Activated CD8-positive, alpha-beta memory T cell treated with anti-CD3 and anti-CD28 coated beads, Interleukin-2, amount 10 ng/mL, durations not matched to agents 7 days and 5 days (primary cell): ENCODE results near the gene PROX1. TPM values are rescaled to one million over a fixed set of nuclear protein-coding genes. Genes with fewer than 3 reads are reported as not detected.

Source experiments
- ATAC-seq: fragments of 150-1000 bp; cut with Tn5 transposase; one replicate; pipeline ENCODE4 v1.10.0; 2021; ENCODE audit warnings: moderate library complexity
- CTCF ChIA-PET: fragments of 350-600 bp; sonication (Branson Sonifier 250); formaldehyde crosslinking; loops from one replicate; lab custom pipeline; 2021; ENCODE audit warnings: antibody characterized with exemption; lab: Charles Lee
- DNase-seq: peaks from one replicate; pipeline ENCODE4 v3.0.0-alpha.2; 2020
- H3K27ac Mint-ChIP-seq: one replicate; pipeline ENCODE4 v1.8.0; 2021; ENCODE audit warnings: mild to moderate bottlenecking, mixed read lengths
- H3K27me3 Mint-ChIP-seq: one replicate; pipeline ENCODE4 v1.8.0; 2021; ENCODE audit warnings: mixed read lengths
- H3K36me3 Mint-ChIP-seq: one replicate; pipeline ENCODE4 v1.8.0; 2021; ENCODE audit warnings: mild to moderate bottlenecking, mixed read lengths
- H3K4me1 Mint-ChIP-seq: one replicate; pipeline ENCODE4 v1.8.0; 2021; ENCODE audit warnings: mixed read lengths
- H3K4me3 Mint-ChIP-seq: one replicate; pipeline ENCODE4 v1.8.0; 2021; ENCODE audit warnings: mild to moderate bottlenecking, moderate library complexity, mixed read lengths
- H3K9me3 Mint-ChIP-seq: one replicate; pipeline ENCODE4 v1.8.0; 2022; ENCODE audit warnings: low read depth, mixed read lengths
- total RNA-seq, 2 experiments: library from RNA; stranded (reverse); gene quantifications; one replicate each; pipeline ENCODE4 v1.2.3, GENCODE V29; 2021

Gene PROX1
- total RNA-seq, 2 experiments from 2014 or later, result not detected

GRCh38 chr1:214028649-214029406 is 41.1 kb downstream of the PROX1 start:
- Mint-ChIP-seq H3K27me3 (no peaks in the 10 kb centered on the region), H3K9me3 (no peaks in the 10 kb centered on the region), H3K4me3 (no peak overlapping the region), H3K27ac (no peak overlapping the region), H3K36me3 (no peaks in the 10 kb centered on the region), H3K4me1 (no peaks in the 10 kb centered on the region)
- no peak for DNase-seq
- CTCF ChIA-PET, result no interaction called here
- no peak for ATAC-seq

- no peaks in the 10 kb centered on the region for H3K4me1 Mint-ChIP-seq
- no peak overlapping the region for H3K27ac Mint-ChIP-seq
- DNase-seq, result no peak
- no peaks in the 10 kb centered on the region for H3K36me3 Mint-ChIP-seq
- H3K27me3 Mint-ChIP-seq, result no peaks in the 10 kb centered on the region
- CTCF ChIA-PET, result no interaction called here
- no peak overlapping the region for H3K4me3 Mint-ChIP-seq
- no peak for ATAC-seq
- H3K9me3 Mint-ChIP-seq, result no peaks in the 10 kb centered on the region
Measured at GRCh38 chr1:214029796-214030195, 42.0 kb downstream of the PROX1 start.

GRCh38 chr1:214031267-214031650 is 43.5 kb downstream of the PROX1 start:
- no peaks in the 10 kb centered on the region for H3K9me3 Mint-ChIP-seq
- H3K27me3 Mint-ChIP-seq, result no peaks in the 10 kb centered on the region
- ATAC-seq (no peak), DNase-seq (no peak)
- no peak overlapping the region for H3K27ac Mint-ChIP-seq
- H3K36me3 Mint-ChIP-seq, result no peaks in the 10 kb centered on the region
- H3K4me1 Mint-ChIP-seq, result no peaks in the 10 kb centered on the region
- no peak overlapping the region for H3K4me3 Mint-ChIP-seq
- CTCF ChIA-PET, result no interaction called here

- H3K9me3 Mint-ChIP-seq, result no peaks in the 10 kb centered on the region
- CTCF ChIA-PET, result no interaction called here
Measured at GRCh38 chr1:214037468-214037867, 49.7 kb downstream of the PROX1 start.

GRCh38 chr1:214039394-214040018 is 51.7 kb downstream of the PROX1 start:
- Mint-ChIP-seq H3K36me3 (no peaks in the 10 kb centered on the region), H3K9me3 (no peaks in the 10 kb centered on the region), H3K4me1 (no peaks in the 10 kb centered on the region), H3K27me3 (peaks cover 5% of the 10 kb centered on the region), H3K4me3 (no peak overlapping the region), H3K27ac (no peak overlapping the region)
- DNase-seq, result no peak
- CTCF ChIA-PET, result interaction anchor here (0.6 kb wide), 1 partner anchor 21 kb away, joined by 3 read pairs; no protein-coding TSS in a partner anchor
- ATAC-seq, result no peak

More at GRCh38 chr1:214037468-214037867, 49.7 kb downstream of the PROX1 start:
- no peak overlapping the region for H3K4me3 Mint-ChIP-seq
- no peaks in the 10 kb centered on the region for H3K36me3 Mint-ChIP-seq
- H3K4me1 Mint-ChIP-seq, result no peaks in the 10 kb centered on the region
- DNase-seq (no peak), ATAC-seq (no peak)
- no peak overlapping the region for H3K27ac Mint-ChIP-seq
- H3K27me3 Mint-ChIP-seq, result peaks cover 5% of the 10 kb centered on the region

- no peaks in the 10 kb centered on the region for H3K9me3 Mint-ChIP-seq
- H3K27ac Mint-ChIP-seq, result no peak overlapping the region
- H3K4me1 Mint-ChIP-seq, result no peaks in the 10 kb centered on the region
- H3K27me3 Mint-ChIP-seq, result peaks cover 5% of the 10 kb centered on the region
- H3K4me3 Mint-ChIP-seq, result no peak overlapping the region
- DNase-seq (no peak), ATAC-seq (no peak)
- H3K36me3 Mint-ChIP-seq, result no peaks in the 10 kb centered on the region
- CTCF ChIA-PET, result no interaction called here
Measured at GRCh38 chr1:214043167-214043566, 55.4 kb downstream of the PROX1 start.

GRCh38 chr1:214044438-214045214 is 56.9 kb downstream of the PROX1 start:
- Mint-ChIP-seq H3K36me3 (no peaks in the 10 kb centered on the region), H3K4me3 (no peak overlapping the region), H3K9me3 (peaks cover 2% of the 10 kb centered on the region), H3K27me3 (peaks cover 5% of the 10 kb centered on the region), H3K4me1 (no peaks in the 10 kb centered on the region), H3K27ac (no peak overlapping the region)
- CTCF ChIA-PET, result no interaction called here
- no peak for ATAC-seq
- DNase-seq, result no peak

- DNase-seq (no peak), ATAC-seq (no peak)
- CTCF ChIA-PET, result no interaction called here
- Mint-ChIP-seq H3K36me3 (no peaks in the 10 kb centered on the region), H3K9me3 (peaks cover 2% of the 10 kb centered on the region), H3K27me3 (no peaks in the 10 kb centered on the region), H3K4me1 (no peaks in the 10 kb centered on the region), H3K27ac (no peak overlapping the region), H3K4me3 (no peak overlapping the region)
Measured at GRCh38 chr1:214050513-214051401, 63.0 kb downstream of the PROX1 start.

GRCh38 chr1:214051786-214052185 is 64.0 kb downstream of the PROX1 start:
- ATAC-seq, result no peak
- DNase-seq, result no peak
- no peak overlapping the region for H3K27ac Mint-ChIP-seq
- H3K27me3 Mint-ChIP-seq, result no peaks in the 10 kb centered on the region
- H3K9me3 Mint-ChIP-seq, result peaks cover 2% of the 10 kb centered on the region
- H3K4me1 Mint-ChIP-seq, result no peaks in the 10 kb centered on the region
- CTCF ChIA-PET, result no interaction called here
- no peaks in the 10 kb centered on the region for H3K36me3 Mint-ChIP-seq
- H3K4me3 Mint-ChIP-seq, result no peak overlapping the region

- no peak for ATAC-seq
- Mint-ChIP-seq H3K36me3 (no peaks in the 10 kb centered on the region), H3K4me3 (no peak overlapping the region), H3K27ac (no peak overlapping the region), H3K27me3 (no peaks in the 10 kb centered on the region), H3K9me3 (no peaks in the 10 kb centered on the region), H3K4me1 (no peaks in the 10 kb centered on the region)
- CTCF ChIA-PET, result no interaction called here
- DNase-seq, result no peak
Measured at GRCh38 chr1:214058076-214058475, 70.3 kb downstream of the PROX1 start.

- Mint-ChIP-seq H3K4me1 (no peaks in the 10 kb centered on the region), H3K27me3 (no peaks in the 10 kb centered on the region), H3K36me3 (no peaks in the 10 kb centered on the region), H3K9me3 (no peaks in the 10 kb centered on the region), H3K4me3 (no peak overlapping the region), H3K27ac (no peak overlapping the region)
- ATAC-seq, result no peak
- CTCF ChIA-PET, result no interaction called here
- DNase-seq, result no peak
Measured at GRCh38 chr1:214066190-214066589, 78.4 kb downstream of the PROX1 start.

- Mint-ChIP-seq H3K4me3 (no peak overlapping the region), H3K36me3 (no peaks in the 10 kb centered on the region), H3K27me3 (no peaks in the 10 kb centered on the region), H3K27ac (no peak overlapping the region), H3K4me1 (no peaks in the 10 kb centered on the region), H3K9me3 (no peaks in the 10 kb centered on the region)
- DNase-seq (no peak), ATAC-seq (no peak)
- CTCF ChIA-PET, result no interaction called here
Measured at GRCh38 chr1:214066936-214067335, 79.2 kb downstream of the PROX1 start.

GRCh38 chr1:214067397-214067796 is 79.6 kb downstream of the PROX1 start:
- H3K27ac Mint-ChIP-seq, result no peak overlapping the region
- no peaks in the 10 kb centered on the region for H3K27me3 Mint-ChIP-seq
- CTCF ChIA-PET, result no interaction called here
- no peaks in the 10 kb centered on the region for H3K4me1 Mint-ChIP-seq
- no peaks in the 10 kb centered on the region for H3K36me3 Mint-ChIP-seq
- H3K9me3 Mint-ChIP-seq, result no peaks in the 10 kb centered on the region
- H3K4me3 Mint-ChIP-seq, result no peak overlapping the region
- ATAC-seq, result no peak
- no peak for DNase-seq
